ENCODE measurements around the gene NKIRAS2.
"Not testable (repeated sequence)": the region's sequence is repeated elsewhere in the genome, so short reads cannot be mapped to it uniquely, and the experiment has no call there.

GRCh38 chr17:42012363-42012762 lies 7.5 kb upstream of the NKIRAS2 start:
- TF ChIP-seq REST, CTCF, YY1, WT1, ZNF362, IKZF3, ZNF175, ZNF585B, ZBTB1 (tag by site-specific recombination; IDR thresholded peaks at IDR 0.05): not testable (repeated sequence)

Data from HEK293 (cell line).